Common myeloid progenitor, CD34-positive (primary cell): ENCODE data around the gene PAPPA2.
"Not testable (repeated sequence)": the region's sequence is repeated elsewhere in the genome, so short reads cannot be mapped to it uniquely, and the experiment has no call there.

Experiments used
- CTCF ChIA-PET: fragments of 350-600 bp; sonication (Branson Sonifier 250); formaldehyde crosslinking; loops from one replicate; lab custom pipeline; 2021; ENCODE audit warnings: antibody characterized with exemption; lab: Charles Lee
- POLR2A ChIA-PET: fragments of 350-600 bp; sonication (Branson Sonifier 250); formaldehyde crosslinking; loops from one replicate; lab custom pipeline; 2021; ENCODE audit warnings: antibody characterized with exemption; lab: Charles Lee
- DNase-seq, 3 donors: peaks; one replicate each; pipeline versions ENCODE4 v3.0.0 to v3.0.0-alpha.2; 2013
- H3K27ac ChIP-seq, 2 experiments: 1 replicate in 1 of 2; 2 replicates in 1 of 2; pipeline ENCODE4 v1.7.0; 2013; ENCODE audit warnings: inconsistent platforms in 2 of 2, low read length in 2 of 2, mild to moderate bottlenecking in 2 of 2, low read depth in 1 of 2, moderate library complexity in 1 of 2; ENCODE audit not compliant: severe bottlenecking in 2 of 2, insufficient read depth in 1 of 2, poor library complexity in 1 of 2
- H3K27me3 ChIP-seq, 5 experiments: replicated peaks in 2 of 5; 1 replicate in 3 of 5; 2 replicates in 2 of 5; pipeline versions ENCODE4 v1.6.1 to v1.7.0; 2013; ENCODE audit warnings: low read length in 4 of 5, mild to moderate bottlenecking in 2 of 5, moderate library complexity in 2 of 5, inconsistent platforms in 1 of 5; ENCODE audit not compliant: insufficient read depth in 5 of 5, control insufficient read depth in 4 of 5
- H3K36me3 ChIP-seq, 4 experiments: 1 replicate in 2 of 4; 2 replicates in 2 of 4; pipeline versions ENCODE4 v1.6.1 to v1.7.0; 2013; ENCODE audit warnings: low read length in 3 of 4, control low read depth in 1 of 4, mild to moderate bottlenecking in 1 of 4; ENCODE audit not compliant: control insufficient read depth in 4 of 4, insufficient read depth in 4 of 4
- H3K4me1 ChIP-seq, 4 experiments: 1 replicate in 3 of 4; 2 replicates in 1 of 4; pipeline versions ENCODE4 v1.6.1 to v1.7.1; 2013; ENCODE audit warnings: low read length in 3 of 4, mild to moderate bottlenecking in 3 of 4, control low read depth in 1 of 4, inconsistent platforms in 1 of 4, moderate library complexity in 1 of 4; ENCODE audit not compliant: control insufficient read depth in 4 of 4, insufficient read depth in 4 of 4; ENCODE audit errors: control extremely low read depth in 1 of 4
- H3K4me3 ChIP-seq, 7 experiments: 1 replicate in 4 of 7; 2 replicates in 3 of 7; pipeline versions ENCODE4 v1.5.1 to v1.7.0; 2013; ENCODE audit warnings: mild to moderate bottlenecking in 7 of 7, low read length in 6 of 7, moderate library complexity in 6 of 7, inconsistent platforms in 2 of 7, low read depth in 2 of 7, control low read depth in 1 of 7; ENCODE audit not compliant: insufficient read depth in 4 of 7, control insufficient read depth in 1 of 7; ENCODE audit errors: extremely low read depth in 1 of 7
- H3K9me3 ChIP-seq, 5 experiments: 1 replicate in 4 of 5; 2 replicates in 1 of 5; pipeline versions ENCODE4 v1.6.1 to v1.7.1; 2013; ENCODE audit warnings: low read length in 4 of 5, mild to moderate bottlenecking in 2 of 5, inconsistent platforms in 1 of 5, low read depth in 1 of 5, moderate library complexity in 1 of 5; ENCODE audit not compliant: control insufficient read depth in 4 of 5, insufficient read depth in 2 of 5; ENCODE audit errors: control extremely low read depth in 1 of 5
- WGBS: methylation state at CpG from one replicate; pipeline ENCODE4 v1.1.5; 2013; ENCODE audit not compliant: insufficient coverage; 5-methylcytosine and 5-hydroxymethylcytosine counted together

PAPPA2 gene

DNA sequence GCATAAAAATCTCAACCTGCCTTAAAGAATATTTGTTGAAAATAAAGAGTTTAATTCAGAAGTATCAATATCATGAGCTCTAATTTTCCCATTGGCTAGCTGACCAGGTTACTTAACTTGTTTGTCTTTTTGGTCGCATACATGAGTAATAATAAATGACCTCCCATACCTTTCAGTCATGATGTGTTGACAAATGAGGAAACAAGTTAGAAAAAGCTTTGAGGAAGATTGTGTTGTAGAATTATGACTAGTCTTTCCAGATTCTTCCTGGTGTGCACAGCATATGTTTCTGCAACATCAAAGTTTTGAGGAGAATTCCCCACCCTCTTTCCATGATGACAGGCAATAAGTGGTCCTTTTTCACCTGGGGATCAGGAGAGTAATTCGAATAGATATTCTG lies 17.6 kb upstream of the PAPPA2 start:
- CTCF ChIA-PET = no interaction called here
- Histone ChIP-seq H3K36me3 (no peaks in the 10 kb centered on the region), H3K27me3 (peaks cover 0 to 2% (median 0%) of the 10 kb centered on the region in 5 experiments), H3K27ac (no peak overlapping the region), H3K4me3 (no peak overlapping the region), H3K4me1 (no peaks in the 10 kb centered on the region), H3K9me3 (no peaks in the 10 kb centered on the region)
- 100% methylated on average over 1 of the region's 2 CpGs for WGBS
- POLR2A ChIA-PET = no interaction called here
- no peak for DNase-seq

DNA sequence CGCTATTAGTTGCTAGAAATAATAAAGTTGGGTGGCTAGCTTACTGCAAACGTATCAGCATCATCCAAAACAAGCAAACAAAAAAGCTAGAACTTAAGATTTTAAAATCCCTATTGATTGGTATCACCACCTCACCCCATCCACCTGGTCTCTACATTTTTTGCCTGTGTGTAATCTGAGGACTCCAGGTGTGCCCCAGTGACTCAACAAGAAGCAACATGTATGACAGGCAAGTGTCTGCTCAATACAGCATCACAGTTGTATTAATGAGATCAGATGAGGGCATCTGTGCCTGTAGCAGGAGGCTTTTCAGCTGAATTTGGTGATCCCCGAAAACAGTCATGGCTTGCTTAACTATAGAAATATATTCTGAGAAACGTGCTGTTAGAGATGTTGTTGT lies 14.6 kb upstream of the PAPPA2 start:
- ChIA-PET POLR2A (no interaction called here), CTCF (no interaction called here)
- Histone ChIP-seq H3K27me3 (peaks cover 0 to 2% (median 0%) of the 10 kb centered on the region in 5 experiments), H3K36me3 (no peaks in the 10 kb centered on the region), H3K4me1 (no peaks in the 10 kb centered on the region), H3K4me3 (no peak overlapping the region), H3K27ac (no peak overlapping the region), H3K9me3 (peaks cover 0 to 3% (median 0%) of the 10 kb centered on the region in 5 experiments)
- 100% methylated on average over 1 of the region's 4 CpGs for WGBS
- no peak for DNase-seq

DNA sequence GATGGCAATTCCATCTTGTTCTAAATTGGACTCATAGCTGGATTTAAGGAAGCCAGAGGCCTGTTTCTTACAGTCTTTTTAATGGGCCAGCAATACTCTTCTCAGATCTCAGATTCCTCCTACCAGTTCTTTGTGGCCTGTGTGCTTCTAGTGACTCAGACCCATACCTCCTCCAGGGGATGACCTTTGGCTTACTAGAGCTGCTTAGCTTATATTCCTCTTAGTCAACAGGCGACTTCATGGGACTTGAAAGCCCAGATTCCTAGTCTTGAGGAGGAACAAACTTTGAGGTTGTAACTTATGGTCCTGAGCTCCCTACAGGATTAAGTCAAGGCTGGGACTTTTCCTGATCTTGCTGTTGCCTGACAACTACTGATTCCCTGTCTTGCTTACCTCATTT lies 12.4 kb upstream of the PAPPA2 start:
- no peak overlapping the region for H3K27ac ChIP-seq
- peaks cover 0 to 3% (median 0%) of the 10 kb centered on the region in 5 experiments for H3K9me3 ChIP-seq
- 86% methylated on average over 1 of the region's 1 CpG for WGBS
- peaks cover 0 to 2% (median 0%) of the 10 kb centered on the region in 5 experiments for H3K27me3 ChIP-seq
- H3K36me3 ChIP-seq = no peaks in the 10 kb centered on the region
- H3K4me1 ChIP-seq = no peaks in the 10 kb centered on the region
- CTCF ChIA-PET = no interaction called here
- POLR2A ChIA-PET = no interaction called here
- no peak overlapping the region for H3K4me3 ChIP-seq
- DNase-seq = no peak

DNA sequence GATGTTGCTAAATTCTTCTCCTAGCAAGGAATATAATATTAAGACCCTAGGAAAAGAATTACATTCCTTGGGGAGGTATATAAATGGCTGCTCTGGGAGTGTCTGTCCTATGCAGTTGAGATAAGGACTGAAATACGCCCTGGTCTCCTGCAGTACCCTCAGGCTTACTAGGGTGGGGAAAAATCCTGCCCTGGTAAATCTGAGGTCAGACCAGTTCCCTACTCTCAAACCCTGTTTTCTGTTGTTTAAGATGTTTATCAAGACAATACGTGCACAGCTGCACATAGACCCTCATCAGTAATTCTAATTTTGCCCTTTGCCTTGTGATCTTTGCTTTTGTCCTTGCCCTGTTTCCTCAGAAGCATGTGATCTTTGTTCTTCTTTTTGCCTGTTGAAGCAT lies 11.2 kb upstream of the PAPPA2 start:
- WGBS = 94% methylated on average over 2 of the region's 2 CpGs
- H3K4me1 ChIP-seq, CTCF ChIA-PET, H3K27ac ChIP-seq, H3K27me3 ChIP-seq, H3K36me3 ChIP-seq, DNase-seq, H3K4me3 ChIP-seq, POLR2A ChIA-PET, H3K9me3 ChIP-seq: not testable (repeated sequence)

DNA sequence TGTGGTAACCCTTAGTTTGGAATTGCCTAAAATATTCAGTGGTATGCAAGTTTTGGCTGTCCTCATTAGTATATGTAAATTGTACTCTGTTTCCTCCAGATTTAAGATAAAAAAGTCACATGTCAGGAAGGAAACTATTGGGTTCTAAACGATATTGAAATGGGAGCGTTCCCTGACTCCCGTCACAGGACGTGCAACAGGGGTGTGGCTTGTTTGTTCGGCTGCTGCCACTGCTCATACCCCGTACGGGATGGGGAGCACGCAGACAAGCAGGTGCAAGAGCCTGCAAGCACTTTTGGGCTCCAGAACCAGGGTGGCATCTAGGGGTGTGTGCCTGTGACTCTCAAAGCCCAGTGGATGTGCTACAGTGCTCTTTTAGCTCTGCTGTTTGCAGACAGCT lies 6.2 kb upstream of the PAPPA2 start:
- no peak overlapping the region for H3K27ac ChIP-seq
- no peak overlapping the region for H3K4me3 ChIP-seq
- no peaks in the 10 kb centered on the region for H3K4me1 ChIP-seq
- ChIA-PET POLR2A (no interaction called here), CTCF (no interaction called here)
- 82% methylated on average over 8 of the region's 8 CpGs for WGBS
- H3K9me3 ChIP-seq = peaks cover 0 to 2% (median 0%) of the 10 kb centered on the region in 5 experiments
- no peaks in the 10 kb centered on the region for H3K27me3 ChIP-seq
- DNase-seq = no peak
- H3K36me3 ChIP-seq = no peaks in the 10 kb centered on the region

DNA sequence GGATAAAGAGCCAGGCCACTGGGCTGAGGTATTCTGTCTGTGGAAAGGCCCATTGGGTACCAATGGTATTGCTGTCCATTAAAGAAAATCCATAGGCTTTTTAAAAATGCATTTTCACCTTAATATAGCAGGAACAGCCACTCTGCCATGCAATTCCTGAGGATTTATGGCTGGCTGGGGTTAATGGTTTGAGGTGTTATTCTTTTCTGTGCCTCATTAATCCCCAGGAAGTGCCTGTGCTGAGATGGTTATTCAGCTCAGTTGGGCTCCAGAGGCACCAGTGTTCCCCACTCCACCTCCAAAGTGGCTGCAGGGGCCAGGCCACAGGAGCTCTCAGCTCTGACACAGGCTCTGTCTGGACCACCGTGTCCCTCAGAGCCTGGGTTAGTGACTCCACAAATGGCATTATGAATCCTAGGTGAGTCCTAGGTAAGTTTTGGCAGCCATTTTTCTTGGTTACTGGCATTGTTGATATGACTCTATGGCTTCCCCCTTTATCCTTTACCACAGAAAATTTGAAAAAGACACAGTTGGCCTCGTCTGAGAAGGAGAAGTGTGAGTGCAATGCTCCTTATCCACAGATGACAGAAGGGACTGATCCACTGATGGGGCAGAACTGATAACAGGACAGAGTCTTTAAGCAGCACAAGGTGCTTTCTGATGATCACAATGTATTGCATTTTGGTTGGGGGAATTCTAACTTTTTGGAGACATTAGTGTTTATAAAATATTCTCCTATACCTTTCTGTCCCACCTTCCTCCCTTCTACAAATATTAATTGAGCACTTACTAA lies 2.2 kb upstream of the PAPPA2 start:
- no peaks in the 10 kb centered on the region for H3K36me3 ChIP-seq
- no peak overlapping the region for H3K27ac ChIP-seq
- peaks cover 0 to 2% (median 0%) of the 10 kb centered on the region in 5 experiments for H3K9me3 ChIP-seq
- CTCF ChIA-PET = no interaction called here
- WGBS = 50% methylated on average over 1 of the region's 2 CpGs
- H3K4me3 ChIP-seq = no peak overlapping the region
- POLR2A ChIA-PET = no interaction called here
- no peaks in the 10 kb centered on the region for H3K4me1 ChIP-seq
- no peaks in the 10 kb centered on the region for H3K27me3 ChIP-seq
- DNase-seq = no peak

DNA sequence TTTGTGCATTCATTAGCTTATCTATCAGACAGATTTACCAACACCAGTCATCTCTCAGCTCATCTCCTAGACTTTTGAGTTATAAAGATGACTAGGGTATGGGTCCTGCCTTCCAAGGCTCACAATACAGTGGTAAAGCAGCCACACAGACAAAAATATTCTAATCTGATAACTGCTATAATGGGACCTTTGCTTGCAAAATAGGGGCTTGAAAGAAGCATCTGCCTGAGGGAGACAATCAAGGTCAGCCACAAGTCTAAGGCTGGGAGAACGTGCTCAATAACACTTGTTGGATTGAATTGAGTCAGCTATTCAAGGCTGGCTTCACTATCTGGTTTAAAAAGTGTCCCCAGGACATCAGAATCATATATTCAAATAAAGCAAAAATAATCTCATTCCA lies 1.4 kb upstream of the PAPPA2 start:
- ChIA-PET CTCF (no interaction called here), POLR2A (no interaction called here)
- Histone ChIP-seq H3K4me3 (no peak overlapping the region), H3K9me3 (peaks cover 0 to 2% (median 0%) of the 10 kb centered on the region in 5 experiments), H3K36me3 (no peaks in the 10 kb centered on the region), H3K27ac (no peak overlapping the region), H3K4me1 (no peaks in the 10 kb centered on the region), H3K27me3 (no peaks in the 10 kb centered on the region)
- WGBS = no CpG with 5 or more reads among the region's 1 CpG
- DNase-seq = no peak
